Measurements from ENCODE around the gene PDLIM1.

The PDLIM1 gene
- total RNA-seq = 0.05 to 0.88 (median 0.29) reads per million in 17 experiments

DNA sequence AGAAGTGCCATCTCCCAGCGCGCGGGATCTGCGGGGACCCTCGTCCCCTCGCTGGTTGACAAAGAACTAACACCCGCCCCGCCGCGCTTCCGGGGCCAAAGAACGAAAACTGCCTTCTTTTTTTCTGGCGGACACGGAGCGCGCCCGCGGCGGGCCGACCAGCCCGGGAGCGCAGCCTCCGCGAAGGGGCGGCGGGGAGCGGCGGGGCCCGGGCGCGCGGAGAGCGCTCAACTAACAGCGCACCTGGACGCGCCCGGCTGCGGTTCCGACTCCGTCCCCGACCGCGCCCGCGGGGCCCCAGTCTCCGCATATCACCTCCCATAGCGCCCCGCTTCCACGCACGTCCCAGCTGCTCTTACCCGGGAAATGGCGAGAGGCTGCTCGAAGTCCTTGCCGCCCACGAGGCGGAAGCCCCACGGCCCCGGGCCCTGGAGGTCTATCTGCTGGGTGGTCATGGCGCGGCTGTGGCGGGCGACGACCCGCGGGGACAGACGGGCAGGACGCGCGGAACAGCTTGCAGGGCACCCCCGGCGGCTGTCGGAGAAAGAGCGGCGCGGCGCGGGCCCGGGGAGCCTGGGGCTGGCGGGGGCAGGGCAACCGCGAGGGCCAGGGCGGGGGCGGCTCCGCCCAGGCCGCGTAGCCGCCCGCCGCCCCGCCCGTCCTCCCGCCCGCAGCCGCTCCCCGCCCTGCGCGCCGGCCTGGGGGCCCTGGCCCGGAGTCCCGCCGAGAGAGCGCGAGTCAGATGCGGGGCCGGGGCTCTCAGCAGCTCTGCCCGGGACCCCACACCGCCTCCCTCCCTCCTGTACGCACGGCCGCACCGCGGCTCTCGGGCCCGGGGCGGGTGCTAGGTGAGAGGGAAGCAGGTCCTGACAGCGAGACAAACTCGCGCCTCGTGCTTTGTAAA, at the start of gene PDLIM1:
TSS of gene PDLIM1 (minus strand) at position 543 of the 904 bp plus-strand sequence. CDS start at position 455, 88 bp downstream.
- peak; percentile 11 to 69 (median 36) for DNase-seq

DNA sequence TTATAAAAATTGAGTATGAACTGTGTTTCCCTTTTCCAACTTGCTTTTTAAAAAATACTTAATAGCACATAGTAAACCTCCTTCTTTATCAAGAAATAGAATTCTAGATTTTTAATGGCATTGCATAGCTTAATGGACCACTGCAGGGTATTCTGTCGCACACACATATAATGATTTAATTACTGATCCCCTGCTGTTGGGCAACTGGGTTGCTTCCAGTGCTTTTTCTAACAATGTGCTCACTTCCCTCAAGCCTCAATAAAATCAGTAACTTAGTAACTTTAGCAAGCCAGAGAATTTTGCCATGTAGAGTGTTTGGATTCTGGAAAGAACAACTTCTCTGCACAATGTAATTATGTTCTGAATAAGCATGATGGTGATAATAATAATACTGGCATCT, 49.1 kb upstream of the PDLIM1 start:
- no peak for DNase-seq

GRCh38 chr10:95337423-95338160, 46.8 kb upstream of the PDLIM1 start:
- DNase-seq = no peak

DNA sequence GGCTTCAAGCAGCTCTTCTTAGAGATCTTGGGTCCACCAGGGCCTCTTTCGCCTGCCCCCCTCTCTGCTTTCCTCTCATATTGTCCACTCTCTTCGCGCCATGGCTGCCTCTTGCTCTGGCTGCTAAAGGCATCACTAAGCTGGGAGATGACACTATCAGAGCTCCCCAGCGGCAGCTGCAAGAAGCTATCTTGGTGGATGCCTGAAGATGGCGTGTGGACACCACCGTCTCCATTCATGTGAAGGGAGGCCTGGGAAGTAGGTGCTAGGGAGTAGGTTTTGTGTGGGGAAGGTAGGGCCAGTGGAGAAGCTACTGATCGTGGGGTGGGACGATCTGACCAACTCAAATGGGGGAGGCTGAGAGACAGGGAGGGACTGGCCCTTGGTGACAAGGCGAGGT, 45.9 kb upstream of the PDLIM1 start:
- no peak for DNase-seq

- no peak for DNase-seq
These were observed 45.3 kb upstream of the PDLIM1 start for GRCh38 chr10:95335933-95336699.

DNA sequence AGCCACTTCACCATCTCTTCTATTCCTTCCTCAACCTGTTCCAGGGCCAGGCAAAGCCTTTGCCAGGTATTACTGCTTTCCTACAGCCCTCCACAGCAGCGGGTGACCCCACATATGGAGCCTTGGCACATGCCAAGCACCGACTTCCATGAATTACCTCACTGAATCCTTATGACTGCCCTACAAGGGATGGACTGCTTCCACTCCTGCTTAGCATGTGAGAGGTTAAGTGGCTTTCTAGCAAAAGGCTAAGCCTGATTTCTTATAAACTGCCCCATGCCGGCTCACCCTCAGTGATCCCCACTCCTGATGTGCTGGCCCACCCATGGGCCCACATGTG, 44.0 kb upstream of the PDLIM1 start:
- DNase-seq = no peak

DNA sequence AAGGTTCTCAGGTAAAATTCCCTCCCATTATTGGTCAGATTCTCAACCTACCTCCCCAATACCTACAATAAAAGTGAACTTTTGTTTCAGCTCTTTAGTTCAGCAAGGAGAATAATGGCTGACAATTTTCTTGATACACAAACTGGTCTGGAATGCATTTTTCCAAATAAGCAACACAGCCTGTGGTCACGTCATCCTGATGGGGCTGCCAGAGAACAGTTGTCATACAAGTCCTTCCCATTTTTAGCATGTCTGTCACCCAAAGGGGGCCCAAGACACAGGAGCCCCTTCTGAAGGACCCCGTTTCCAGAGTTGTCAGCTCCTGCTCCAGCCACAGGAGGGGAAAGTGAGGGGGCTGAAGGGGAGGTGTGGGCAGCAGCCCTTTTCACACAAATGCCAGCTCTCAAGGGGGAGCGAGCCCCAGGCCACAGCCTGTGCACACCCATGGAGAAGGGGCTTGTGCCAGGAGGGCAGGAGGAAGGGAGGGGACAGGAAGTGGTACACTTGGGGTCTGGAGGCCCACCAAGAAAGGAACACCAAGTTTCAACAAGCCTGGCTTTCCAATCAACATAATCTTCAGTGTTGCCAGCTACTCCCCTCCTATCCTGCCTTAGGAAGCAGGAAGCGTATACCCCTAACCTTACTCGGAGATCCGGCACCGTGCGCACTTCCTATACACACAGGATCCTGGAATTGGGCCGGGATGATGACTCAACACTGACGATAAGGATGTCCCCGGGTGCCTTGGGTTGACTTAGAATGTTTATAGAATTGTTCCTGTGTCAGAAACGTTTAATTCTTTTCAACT, 43.4 kb upstream of the PDLIM1 start:
- no peak for DNase-seq

DNA sequence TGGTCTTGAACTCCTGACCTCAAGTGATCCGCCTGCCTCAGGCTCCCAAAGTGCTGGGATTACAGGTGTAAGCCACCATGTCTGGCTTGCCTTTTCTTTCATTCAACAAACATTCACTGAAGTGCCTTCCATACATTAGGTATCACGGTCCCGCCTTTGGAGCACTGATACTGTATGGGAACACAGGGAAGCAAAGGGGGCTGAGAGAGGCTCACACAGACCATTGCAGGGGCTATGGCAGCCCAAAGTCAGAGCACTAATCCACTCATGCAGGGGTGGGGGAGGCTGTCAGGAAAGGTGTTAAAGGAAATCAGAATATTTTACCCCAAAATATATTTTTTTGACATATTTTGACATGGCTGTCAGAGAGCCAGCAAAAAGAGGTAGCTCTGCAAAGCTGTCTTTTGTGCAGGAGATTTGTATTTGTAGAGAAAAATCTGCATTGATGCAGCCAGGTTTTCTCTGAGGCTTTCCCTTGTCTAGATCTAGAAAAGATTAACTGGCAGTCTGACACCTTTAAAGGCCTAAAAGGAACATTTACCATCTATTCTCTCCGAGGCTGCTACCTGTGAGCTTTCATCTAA, 42.0 kb upstream of the PDLIM1 start:
- no peak for DNase-seq

GRCh38 chr10:95331596-95332130, 40.9 kb upstream of the PDLIM1 start:
- no peak for DNase-seq

- DNase-seq = no peak
These were observed 40.2 kb upstream of the PDLIM1 start for GRCh38 chr10:95330966-95331453.

DNA sequence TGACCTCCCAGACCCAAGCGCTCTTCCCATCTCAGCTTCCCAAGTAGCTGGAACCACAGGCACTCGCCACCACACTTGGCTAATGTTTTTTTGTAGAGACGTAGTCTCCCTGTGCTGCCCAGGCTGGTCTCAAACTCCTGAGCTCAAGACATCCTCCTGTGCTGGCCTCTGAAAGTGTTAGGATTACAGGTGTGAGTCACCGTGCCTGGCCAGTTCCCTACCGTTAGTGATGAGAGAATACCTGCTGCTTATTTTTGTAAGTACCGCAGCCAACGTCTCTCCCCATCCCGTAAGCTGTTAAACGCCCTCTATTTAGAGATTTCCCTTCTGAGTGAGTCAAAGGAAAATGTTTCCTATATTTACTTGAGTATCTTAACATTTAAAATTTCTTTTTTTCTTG, 38.5 kb upstream of the PDLIM1 start:
- DNase-seq = no peak

DNA sequence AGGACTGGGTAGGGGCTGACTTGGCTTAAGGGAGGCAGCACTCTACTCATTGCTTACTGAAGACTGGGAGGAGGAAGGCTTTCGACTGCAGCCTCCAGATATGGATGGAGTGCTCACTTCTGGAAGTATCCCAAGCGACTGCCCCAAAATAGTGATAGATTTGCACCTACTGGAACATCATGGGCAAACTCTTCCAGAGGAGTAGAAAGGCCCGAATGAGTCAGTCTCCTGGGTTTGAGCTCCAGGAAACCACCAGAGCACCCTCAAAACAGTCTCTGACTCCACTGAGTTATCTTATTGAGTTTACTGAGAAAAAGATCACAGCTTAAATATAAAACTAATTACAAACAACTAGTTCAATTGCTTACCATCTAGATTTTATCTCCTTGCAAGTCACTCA, 37.2 kb upstream of the PDLIM1 start:
- DNase-seq = no peak

- no peak for DNase-seq
These were observed 36.6 kb upstream of the PDLIM1 start for GRCh38 chr10:95327367-95327766.

- no peak for DNase-seq
These were observed 35.6 kb upstream of the PDLIM1 start for GRCh38 chr10:95326396-95326795.

GRCh38 chr10:95325863-95326262, 35.1 kb upstream of the PDLIM1 start:
- no peak for DNase-seq

GRCh38 chr10:95324436-95325268, 33.8 kb upstream of the PDLIM1 start:
- DNase-seq = no peak

- no peak for DNase-seq
These were observed 30.9 kb upstream of the PDLIM1 start for GRCh38 chr10:95321554-95322301.

GRCh38 chr10:95319239-95319638, 28.4 kb upstream of the PDLIM1 start:
- no peak for DNase-seq

GRCh38 chr10:95315509-95315908, 24.7 kb upstream of the PDLIM1 start:
- DNase-seq = no peak
